Lung microvascular endothelial cell (primary cell): ENCODE results near the gene RNU2-63P. TPM values are rescaled to one million over a fixed set of nuclear protein-coding genes. Genes with fewer than 3 reads are reported as not detected.
"Not testable (repeated sequence)": the region's sequence is repeated elsewhere in the genome, so short reads cannot be mapped to it uniquely, and the experiment has no call there.

Experiments
- DNase-seq, 2 donors: peaks; one replicate each; pipeline versions ENCODE4 v3.0.0 to v3.0.0-alpha.2; 2010; ENCODE audit warnings: low read depth in 2 of 2
- total RNA-seq: library from RNA; depleted of rRNA; stranded (reverse); fragments of >200 nt; gene quantifications from 2 replicates; pipeline ENCODE4 v1.2.1, GENCODE V29; 2014

The RNU2-63P gene
- 70.8 and 139 TPM in 2 replicates for total RNA-seq

DNA sequence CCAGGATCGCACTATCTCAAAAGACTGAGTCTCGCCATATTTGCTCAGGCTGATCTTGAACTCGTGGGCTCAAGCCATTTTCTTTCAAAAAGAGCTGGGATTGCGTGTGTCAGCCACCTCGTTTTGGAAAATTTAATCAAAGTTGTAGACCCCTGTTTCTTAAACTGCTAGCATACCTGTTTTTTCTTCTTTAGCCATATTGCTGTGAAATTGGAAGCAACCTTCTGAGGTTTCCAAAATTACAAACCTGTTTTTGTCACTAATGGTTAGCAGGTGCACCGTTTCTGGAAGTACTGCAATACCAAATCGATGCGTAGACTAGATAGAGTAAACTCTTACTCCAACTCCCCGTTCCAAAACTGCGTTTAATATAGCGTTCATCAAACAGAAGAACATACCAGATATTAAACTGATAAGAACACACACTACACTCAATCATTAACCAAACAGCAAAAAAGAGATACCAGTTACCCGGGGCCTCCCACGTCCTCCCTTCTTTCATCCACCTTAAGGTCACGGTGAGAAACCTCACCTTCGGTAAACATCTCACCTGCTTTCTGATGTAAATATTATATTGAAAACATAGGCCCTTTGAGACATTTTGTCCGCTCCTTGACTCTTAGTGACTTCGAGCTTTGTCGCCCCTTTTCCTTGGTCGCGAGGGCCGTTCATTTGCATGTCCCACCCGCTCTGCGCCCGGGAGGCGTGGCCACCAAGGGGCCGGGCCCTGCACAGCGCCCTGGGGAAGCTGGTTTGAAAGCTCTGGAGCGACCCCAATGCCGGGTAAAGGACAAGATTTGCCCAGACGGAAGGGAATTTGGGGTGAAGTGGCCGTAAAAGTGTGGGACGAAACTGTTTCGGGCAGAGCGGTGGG is at the start of gene RNU2-63P:
TSS of gene RNU2-63P (minus strand) at position 462 of the 874 bp plus-strand sequence.
- peak; percentile 72 to 73 for DNase-seq

DNA sequence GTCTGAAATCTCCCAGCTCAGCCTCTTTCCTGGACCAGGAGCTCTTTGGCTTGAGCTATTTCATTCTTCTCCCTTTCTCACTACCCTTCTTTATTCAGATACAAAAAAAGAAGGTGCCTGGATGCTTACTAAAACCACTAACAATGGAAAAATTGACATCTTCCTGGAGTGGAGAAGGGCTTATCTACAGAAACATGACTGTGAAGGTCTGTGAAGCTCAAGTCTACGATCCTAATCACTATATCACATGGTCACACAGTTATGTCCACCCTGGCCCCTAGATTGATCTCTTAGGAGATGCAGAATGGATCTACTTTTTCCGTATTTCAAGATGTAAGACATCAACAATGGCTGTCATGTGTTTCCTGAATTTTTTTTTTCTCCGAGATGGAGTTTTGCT is 44.9 kb upstream of the RNU2-63P start:
- DNase-seq, result no peak

DNA sequence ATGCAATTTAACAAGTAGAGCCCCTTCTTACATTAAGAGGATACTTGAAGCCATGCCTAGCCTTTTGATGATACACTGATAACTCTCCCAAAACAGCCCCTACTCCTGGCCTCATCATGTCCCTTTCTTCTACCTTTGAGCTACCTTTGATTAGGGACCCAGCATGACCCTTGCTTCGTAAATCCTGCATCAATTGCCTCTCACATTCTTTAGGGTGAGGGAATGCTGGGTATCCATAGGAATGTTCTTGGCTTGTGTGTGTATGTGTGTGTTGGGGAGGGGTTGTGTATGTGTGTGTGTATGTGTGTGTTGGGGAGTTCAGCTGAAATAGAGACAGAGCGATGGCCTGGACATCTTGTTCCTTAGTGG is 44.5 kb upstream of the RNU2-63P start:
- DNase-seq, result no peak

DNA sequence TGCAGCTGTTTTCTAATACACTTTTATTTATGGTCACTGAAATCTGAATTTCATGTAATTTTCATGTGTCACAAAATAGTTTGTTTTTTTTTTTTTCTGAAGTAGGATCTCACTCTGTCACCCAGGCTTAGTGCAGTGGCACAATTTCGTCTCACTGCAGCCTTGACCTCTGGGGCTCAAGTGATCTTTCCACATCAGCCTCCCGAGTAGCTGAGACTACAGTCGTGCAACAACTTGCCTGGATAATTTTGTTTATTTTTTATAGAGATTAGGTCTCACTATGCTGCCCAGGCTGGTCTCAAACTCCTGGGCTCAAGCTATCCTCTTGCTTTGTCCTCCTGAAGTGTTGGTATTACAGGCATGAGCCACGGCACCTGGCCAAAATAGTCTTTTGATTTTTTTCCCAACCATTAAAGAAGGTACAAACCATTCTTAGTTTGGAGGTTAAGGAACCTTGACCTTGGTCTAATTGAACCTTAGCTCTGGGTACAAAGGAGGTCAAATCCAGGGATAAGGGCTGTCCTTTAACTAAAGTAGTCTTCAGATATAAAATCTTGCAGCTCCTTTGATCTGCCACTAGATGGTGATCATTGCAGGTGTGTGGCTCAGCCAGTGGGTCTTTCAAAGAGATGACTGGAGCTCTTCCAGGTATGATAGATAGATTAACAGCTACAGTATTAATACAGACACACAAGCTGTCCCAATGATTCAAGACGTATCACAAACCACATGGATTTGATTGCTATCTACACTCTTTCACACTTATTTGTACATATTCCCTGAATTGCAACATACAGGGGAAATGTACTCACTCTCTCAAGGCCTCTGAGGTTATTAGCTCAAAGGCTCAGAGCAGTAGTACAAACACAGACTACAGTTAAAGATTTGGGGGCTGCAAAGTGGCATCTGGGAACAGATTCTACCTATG is 43.9 kb upstream of the RNU2-63P start:
- DNase-seq, result peak; percentile 38 to 57

DNA sequence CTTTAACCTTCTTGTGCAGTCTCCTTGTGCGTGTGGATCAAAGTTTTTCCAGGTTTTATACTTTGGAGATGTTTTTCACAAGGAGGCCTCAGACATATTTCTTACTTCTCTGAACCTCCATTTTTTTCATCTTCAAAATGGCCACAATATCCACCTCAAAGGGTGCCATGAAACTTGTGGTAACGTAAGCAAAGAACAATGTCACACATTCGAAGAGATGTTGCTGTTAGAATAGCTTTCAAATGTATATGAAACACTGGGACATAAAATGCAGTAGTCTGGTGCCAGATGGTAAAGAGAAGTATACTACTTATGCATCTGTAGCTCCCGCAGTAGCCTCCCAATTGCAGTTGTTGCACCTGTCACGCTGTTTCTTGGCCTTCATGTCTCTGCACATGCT is 41.8 kb upstream of the RNU2-63P start:
- DNase-seq, result no peak

DNA sequence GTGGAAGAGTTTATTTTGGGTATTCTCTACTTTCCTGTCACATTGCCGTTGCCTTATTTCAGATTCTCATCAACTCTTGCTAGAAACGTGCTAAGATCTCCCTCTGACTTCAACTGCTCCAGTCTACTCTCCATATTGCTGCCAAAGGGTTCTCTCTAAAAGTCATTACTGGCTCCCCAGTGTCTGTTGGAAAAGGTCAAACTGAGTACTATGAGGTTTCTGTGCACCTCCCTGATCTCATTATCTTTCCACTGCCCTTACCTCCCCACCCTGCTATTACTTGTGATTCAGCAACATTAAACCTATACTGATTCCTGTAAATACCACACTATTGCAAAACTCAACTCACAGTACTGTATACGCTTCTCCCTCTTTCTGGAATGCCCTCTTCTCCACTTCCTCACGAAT is 41.1 kb upstream of the RNU2-63P start:
- no peak for DNase-seq

DNA sequence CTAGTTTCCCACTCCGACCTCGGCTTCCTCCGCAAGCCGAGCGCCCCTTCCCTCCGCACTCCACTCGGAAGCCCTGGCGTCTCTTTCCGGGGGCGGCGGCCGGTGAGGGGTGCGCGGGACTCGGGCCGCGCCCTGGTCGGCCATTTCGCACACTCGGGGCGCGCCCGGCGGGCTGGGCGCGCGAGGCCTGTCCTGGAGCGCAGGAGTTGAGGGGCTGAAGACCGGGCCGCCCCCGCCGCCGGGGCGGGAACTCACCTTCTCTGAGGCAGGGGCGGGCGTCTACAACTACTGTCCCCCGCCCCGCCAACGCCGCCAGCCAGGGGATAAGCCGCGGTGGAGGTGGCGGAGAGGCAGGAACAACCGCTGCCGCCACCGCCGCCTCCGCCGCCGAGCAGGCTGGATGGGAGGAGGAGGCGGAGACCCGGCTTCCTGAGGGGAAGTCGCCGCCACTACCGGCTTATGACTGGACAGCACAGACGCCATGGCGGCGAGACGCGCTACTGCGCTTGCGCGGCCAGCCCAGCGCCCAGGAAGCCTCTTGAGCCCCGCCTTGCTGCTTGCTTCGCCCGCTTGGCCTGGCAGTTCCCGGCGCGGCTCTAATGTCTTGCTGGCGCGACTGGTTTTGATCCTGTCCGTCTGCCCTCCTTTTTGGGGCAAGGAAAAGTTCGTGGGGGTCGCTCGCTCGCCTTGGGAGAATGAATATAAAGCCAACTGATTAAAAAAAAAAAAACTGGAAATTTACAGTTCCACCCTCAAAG is 39.2 kb upstream of the RNU2-63P start, which contains the start of gene KRCC1:
TSS of gene KRCC1 (minus strand) at position 413 of the 758 bp plus-strand sequence. CDS start 27,220 bp downstream, outside the sequence.
- peak; percentile 93 to 95 for DNase-seq

DNA sequence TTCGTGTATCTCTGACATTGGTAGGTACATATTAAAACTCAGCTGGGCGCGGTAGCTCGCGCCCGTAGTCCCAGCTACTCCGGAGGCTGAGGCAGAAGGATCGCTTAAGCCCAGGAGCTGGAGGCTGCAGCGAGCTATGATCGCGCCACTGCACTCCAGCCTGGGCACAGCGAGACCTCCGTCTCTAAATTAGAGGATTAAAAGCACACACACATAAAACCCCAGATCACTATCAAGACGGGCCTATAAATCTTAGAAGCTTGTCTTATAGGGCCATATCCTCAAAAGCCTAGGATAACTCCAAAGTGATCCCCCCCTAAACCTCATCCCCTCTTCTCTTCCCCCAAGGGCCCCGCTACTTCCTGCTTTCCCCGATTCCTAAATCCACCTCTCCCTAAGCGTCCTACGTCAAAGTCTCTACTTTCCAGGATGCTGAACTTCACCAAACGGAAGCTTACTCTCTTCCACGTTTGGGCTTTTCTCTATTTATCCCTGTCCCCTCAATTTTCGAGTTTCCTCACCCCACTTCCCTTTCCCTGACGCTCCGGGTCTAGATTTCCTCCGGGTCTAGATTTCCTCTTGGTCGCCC is 38.5 kb upstream of the RNU2-63P start:
- DNase-seq, result peak; percentile 40 to 43

DNA sequence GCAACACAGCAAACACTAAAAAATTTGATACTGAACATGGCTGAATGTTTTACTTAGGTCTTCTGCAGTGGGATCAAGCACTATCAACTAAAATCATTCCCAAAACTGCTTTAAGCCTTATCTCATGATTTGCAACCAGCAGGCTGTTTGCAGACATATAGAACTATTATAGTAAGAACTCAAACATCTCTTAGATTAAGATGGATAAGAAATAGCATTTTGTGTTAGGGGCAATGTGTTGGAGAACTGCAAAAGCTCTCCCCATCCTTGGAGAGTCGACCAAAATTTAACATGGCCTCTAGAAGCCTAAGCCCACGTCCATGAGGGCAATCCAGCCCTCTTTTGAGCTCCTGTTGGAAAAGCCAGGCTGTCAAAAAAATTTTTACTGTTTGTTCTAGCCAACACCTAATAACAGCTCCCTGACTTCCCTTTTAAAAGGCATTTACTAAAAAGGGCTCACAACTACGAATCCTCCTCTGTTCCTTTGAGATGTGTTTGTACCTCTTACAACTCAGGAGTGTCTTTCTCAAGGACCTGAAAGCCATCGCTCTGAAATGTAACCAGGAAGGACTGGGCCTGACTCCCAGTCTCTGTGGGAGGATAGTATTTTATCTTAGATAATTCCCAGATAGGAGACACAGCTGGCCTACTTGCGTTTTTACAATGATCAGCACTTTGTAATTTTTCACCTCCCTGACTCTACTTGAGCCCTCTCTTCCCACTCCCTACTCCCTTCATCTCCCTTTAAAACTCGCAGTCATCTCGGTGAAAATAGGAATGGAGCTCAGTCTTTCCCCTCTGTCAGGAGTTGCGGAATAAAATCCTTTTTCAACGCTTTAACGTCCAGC is 37.8 kb upstream of the RNU2-63P start:
- no peak for DNase-seq

DNA sequence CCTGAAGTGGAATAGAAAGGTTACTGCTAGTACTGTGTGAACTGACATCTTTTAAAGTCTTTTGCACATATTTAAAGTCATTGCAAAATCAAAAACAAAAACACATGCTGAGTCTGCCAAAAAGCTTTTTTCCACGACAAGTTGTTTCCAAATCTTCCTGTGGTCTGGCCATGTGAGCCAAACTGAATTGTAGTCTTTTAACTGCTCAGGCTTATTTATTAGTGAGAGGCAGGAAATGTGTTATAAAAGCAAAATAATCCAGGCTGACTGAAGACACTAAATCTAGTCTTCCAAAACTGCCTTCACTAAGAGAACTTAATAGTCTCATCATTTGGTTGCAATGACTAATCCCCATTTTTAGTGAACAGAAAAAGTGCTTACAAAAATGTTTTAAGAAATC is 36.9 kb upstream of the RNU2-63P start:
- peak in 1 of 2 donors; percentile 64 for DNase-seq

DNA sequence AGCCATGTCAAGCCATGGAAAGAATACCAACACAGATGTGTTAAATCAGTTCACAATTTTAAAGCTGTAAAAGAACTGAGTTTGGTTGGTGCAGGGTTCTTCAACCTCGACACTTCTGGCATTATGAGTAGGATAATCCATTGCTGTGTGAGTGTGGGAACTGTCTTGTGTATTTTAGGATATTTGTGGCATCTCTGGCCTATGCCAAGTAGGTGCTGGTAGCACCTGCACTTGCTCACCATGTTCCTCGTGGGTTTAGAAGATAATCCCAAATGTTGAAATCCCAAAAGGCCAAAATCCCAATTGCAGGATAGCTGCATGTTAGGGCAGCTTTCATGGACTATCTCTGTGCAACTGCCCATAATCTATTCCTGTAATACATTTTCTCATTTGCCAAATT is 35.4 kb upstream of the RNU2-63P start:
- DNase-seq, result no peak

DNA sequence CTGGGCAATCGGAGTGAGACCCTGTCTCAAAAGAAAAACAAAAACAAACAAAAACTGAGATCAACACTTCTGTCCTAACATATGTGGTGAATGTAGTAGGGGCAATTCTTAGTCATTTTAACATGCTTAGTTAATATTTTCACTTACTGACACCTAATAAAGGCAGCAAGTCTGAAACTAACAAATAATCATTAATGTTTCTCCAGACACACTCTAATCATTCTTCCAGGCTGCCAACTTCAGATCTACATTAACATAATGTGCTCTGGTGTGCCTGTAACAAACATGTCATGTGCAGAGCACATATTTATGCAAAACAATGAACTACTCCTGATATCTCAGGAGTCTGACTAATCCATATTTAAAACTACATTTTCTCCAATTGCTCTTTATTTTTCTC is 33.3 kb upstream of the RNU2-63P start:
- no peak for DNase-seq

DNA sequence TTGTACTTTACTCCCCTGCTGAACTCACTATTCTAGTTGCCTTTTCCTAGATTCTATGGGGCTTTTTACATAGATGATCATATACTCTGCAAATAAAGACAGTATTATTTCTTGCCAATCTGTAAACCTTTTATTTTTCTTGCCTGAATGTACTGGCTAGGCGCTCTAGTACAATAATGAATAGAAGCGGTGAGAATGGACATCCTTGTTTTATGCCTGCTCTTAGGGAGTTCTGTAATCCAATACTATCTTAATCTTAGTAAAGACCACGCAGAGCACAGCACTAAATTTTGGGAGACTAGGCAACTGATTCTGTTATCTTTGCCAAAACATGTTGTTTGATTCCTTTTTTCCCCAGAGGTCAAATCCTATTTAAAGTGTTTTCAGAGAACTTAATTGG is 32.2 kb upstream of the RNU2-63P start:
- DNase-seq, result no peak

DNA sequence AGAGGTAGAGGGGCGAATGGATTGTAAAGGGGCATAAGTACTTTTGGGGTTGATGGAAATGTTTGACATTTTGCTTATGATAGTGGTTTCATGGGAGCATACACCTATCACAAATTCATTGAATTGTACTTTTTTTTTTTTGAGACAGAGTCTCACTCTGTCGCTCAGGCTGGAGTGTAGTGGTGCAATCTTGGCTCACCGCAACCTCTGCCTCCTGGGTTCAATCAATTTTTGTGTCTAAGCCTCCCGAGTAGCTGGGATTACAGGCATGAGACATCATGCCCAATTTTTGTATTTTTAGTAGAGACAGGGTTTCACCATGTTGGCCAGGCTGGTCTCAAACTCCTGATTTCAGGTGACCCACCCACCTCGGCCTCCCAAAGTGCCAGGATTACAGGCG is 29.2 kb upstream of the RNU2-63P start:
- DNase-seq, result not testable (repeated sequence)

DNA sequence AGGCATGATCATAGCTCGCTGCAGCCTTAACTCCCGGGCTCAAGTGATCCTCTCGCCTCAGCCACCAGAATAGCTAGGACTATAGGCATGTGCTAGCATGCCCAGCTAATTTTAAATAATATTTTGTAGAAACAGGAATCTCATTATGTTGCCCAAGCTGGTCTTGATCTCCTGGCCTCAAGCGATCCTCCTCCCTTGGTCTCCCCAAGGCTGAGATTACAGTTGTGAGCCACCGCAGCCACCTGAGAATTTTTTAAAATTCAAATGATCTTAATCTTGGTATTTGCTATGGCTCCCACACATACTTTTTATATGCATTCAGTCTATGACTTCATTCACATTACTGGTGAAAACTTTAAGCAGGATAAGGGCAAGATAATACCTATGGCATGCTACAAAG is 26.1 kb upstream of the RNU2-63P start:
- no peak for DNase-seq

DNA sequence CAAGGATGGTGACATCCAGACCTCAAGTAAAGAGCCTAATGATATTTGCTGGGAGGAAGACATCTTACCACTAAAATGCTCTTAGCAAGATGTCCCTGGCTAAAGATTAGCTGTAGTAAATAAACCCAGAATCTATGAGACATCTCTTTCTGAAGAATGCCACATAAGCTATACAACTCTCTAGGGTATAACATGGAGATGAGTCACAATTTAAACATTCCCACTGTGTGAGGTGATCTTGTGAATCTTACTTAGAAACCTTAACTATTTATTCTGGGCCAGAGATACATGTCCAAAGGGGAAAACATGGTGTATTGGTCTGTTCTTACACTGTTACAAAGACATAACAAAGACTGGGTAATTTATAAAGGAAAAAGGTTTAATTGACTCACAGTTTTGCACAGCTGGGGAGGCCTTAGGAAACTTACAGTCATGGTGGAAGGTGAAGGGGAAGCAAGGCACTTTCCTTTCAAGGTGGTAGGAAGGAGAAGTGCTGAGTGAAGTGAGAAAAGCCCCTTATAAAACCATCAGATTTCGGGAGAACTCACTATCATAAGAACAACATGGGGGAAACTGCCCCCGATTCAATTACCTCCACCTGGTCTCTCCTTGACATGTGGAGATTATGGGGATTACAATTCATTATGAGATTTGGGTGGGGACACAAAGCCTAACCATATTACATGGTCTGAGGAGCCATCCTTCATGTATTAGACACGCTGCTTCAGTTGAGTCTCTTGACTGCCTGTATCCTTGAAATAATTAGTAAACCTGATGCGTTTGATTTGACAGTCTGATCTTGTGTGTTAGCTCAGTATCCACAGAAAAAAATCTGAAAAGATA is 22.1 kb upstream of the RNU2-63P start:
- DNase-seq, result peak in 1 of 2 donors; percentile 53

DNA sequence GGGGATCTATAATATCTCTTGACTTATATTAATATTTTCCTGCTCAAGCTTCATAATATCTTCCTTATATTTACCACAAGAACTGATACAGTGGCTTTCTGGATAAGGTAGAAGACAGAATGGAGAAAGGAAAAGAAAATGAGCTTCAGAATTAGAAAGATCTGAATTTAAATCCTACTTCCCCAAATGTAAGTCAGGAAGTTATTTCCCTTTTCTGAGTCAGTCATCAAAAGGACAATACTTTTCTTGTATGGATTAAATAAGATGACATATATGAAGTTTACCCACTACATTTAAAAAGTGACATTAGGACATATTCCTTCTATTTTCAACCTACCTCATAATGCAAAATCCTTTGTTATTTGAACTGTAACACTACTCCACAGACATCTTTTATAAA is 20.3 kb upstream of the RNU2-63P start:
- no peak for DNase-seq

DNA sequence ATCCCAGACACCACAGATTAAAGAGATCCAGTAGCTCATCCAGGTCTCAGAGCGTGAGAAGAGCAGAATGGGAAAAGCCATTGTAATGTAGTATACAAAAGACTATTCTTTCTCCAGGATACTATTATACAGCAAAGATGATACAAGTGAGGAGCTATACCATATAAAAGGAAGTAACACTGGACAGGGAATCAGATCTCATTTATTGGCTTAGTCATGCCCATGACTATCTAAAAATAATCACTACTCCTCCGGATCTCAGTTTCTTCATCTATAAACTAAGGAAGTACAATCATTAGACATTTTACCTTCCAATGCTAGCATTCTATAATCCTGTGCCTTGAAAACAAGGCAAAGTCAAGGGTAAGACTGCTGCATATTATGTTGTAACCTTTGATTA is 19.8 kb upstream of the RNU2-63P start:
- DNase-seq, result no peak

DNA sequence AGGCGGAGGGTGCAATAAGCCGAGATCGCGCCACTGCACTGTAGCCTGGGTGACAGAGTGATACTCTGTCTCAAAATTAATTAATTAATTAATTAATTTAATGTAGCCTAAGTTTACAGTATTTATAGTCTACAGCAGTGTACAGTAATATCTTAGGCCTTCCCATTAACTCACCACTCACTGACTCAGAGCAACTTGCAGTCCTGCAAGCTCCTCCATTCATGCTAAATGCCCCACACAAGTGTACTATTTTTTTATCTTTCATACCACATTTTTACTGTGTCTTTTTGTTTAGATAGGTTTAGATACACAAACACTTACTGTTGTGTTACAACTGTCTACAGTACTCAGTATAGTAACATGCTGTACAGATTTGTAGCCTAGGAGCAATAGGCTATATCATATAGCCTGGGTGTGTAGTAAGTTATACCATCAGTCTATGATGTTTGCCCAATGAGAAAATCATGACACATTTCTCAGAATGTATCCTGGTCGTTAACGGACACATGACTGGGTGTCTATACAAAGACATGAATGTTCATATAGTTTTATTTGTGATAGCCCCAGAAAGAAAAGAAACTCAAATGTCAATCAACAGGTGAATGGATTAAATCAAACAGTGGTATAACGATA is 15.8 kb upstream of the RNU2-63P start:
- DNase-seq, result no peak
